Endothelial cell of umbilical vein (primary cell): ENCODE data around the gene HID1. TPM values are rescaled to one million over a fixed set of nuclear protein-coding genes. Genes with fewer than 3 reads are reported as not detected.

Experiments used
- BruUV-seq: library from RNA; stranded (reverse); fragments of 400-500 nt; replicated peaks from 2 replicates; lab custom pipeline; 2021; lab: Mats Ljungman, UMichigan
- CTCF ChIA-PET: fragments of 300-600, 350-600 bp; sonication (Branson Sonifier 250); formaldehyde crosslinking; loops from one replicate; lab custom pipeline; 2021; ENCODE audit warnings: antibody characterized with exemption, inconsistent platforms; lab: Charles Lee
- POLR2A ChIA-PET: fragments of 300-600, 350-600 bp; sonication (Branson Sonifier 250); formaldehyde crosslinking; loops from one replicate; lab custom pipeline; 2021; ENCODE audit warnings: antibody characterized with exemption, inconsistent platforms; lab: Charles Lee
- DNase-seq: peaks from one replicate; pipeline ENCODE4 v3.0.0-alpha.2; 2011; ENCODE audit warnings: low read depth, low spot score
- FAIRE-seq: peaks from 2 replicates; lab custom pipeline; 2011; peaks lifted over from hg19 to GRCh38; lab: Jason Lieb, UNC
- H2AFZ ChIP-seq: 2 replicates; pipeline ENCODE4 v1.6.0; 2012; ENCODE audit warnings: low read depth, low read length, control low read depth, inconsistent platforms
- H3K27ac ChIP-seq: 2 replicates; pipeline ENCODE4 v1.5.1; 2011; ENCODE audit warnings: low read depth, mild to moderate bottlenecking, control low read depth, low read length, moderate library complexity; ENCODE audit not compliant: insufficient read depth
- H3K27me3 ChIP-seq, 2 experiments: 2 replicates each; pipeline versions ENCODE4 v1.6.0 to v1.6.1; 2011; ENCODE audit warnings: low read length in 2 of 2, mixed read lengths in 1 of 2; ENCODE audit not compliant: control insufficient read depth in 2 of 2, insufficient read depth in 2 of 2
- H3K36me3 ChIP-seq, 2 experiments: 2 replicates in 1 of 2; 3 replicates in 1 of 2; pipeline ENCODE4 v1.5.1; 2011; ENCODE audit warnings: low read length in 2 of 2, mild to moderate bottlenecking in 1 of 2, moderate library complexity in 1 of 2; ENCODE audit not compliant: control insufficient read depth in 2 of 2, insufficient read depth in 2 of 2; ENCODE audit errors: extremely low read depth in 1 of 2
- H3K4me1 ChIP-seq: 3 replicates; pipeline ENCODE4 v1.5.1; 2011; ENCODE audit warnings: mild to moderate bottlenecking, low read length; ENCODE audit not compliant: control insufficient read depth, insufficient read depth; ENCODE audit errors: extremely low read depth
- H3K4me2 ChIP-seq: 2 replicates; pipeline ENCODE4 v1.6.1; 2011; ENCODE audit warnings: low read length, control low read depth, mixed read lengths; ENCODE audit not compliant: insufficient read depth
- H3K4me3 ChIP-seq, 3 experiments: fragments of 200-600 bp in 1 of 3; sonication (generic), shearing (Covaris generic) in 1 of 3; replicated peaks in 1 of 3; 2 replicates each; pipeline ENCODE4 v1.5.1; 2011 to 2016; ENCODE audit warnings: control low read depth in 3 of 3, low read length in 3 of 3, mild to moderate bottlenecking in 2 of 3, inconsistent platforms in 1 of 3, low read depth in 1 of 3, moderate library complexity in 1 of 3; ENCODE audit not compliant: insufficient read depth in 1 of 3
- H3K79me2 ChIP-seq: 2 replicates; pipeline ENCODE4 v1.6.0; 2012; ENCODE audit warnings: low read length, inconsistent platforms; ENCODE audit not compliant: control insufficient read depth, insufficient read depth
- H3K9ac ChIP-seq: replicated peaks from 2 replicates; pipeline ENCODE3; 2011; ENCODE audit warnings: low read length, control low read depth; ENCODE audit not compliant: insufficient read depth; ENCODE audit errors: extremely low read depth
- H3K9me1 ChIP-seq: replicated peaks from 3 replicates; pipeline ENCODE4 v1.6.0; 2011; ENCODE audit warnings: mild to moderate bottlenecking, low read length; ENCODE audit not compliant: control insufficient read depth, insufficient read depth; ENCODE audit errors: extremely low read depth
- H3K9me3 ChIP-seq: replicated peaks from 2 replicates; pipeline ENCODE4 v1.5.1; 2012; ENCODE audit warnings: low read length, inconsistent platforms; ENCODE audit not compliant: control insufficient read depth, insufficient read depth
- H4K20me1 ChIP-seq: replicated peaks from 2 replicates; pipeline ENCODE3; 2011; ENCODE audit warnings: mild to moderate bottlenecking, low read length; ENCODE audit not compliant: control insufficient read depth, insufficient read depth; ENCODE audit errors: extremely low read depth
- CTCF ChIP-seq, 2 donors: IDR thresholded peaks; 1 replicate in 1 of 2; 2 replicates in 1 of 2; pipeline ENCODE4 v1.5.1; 2011; ENCODE audit warnings: low read length in 2 of 2, mild to moderate bottlenecking in 2 of 2, moderate library complexity in 2 of 2, control low read depth in 1 of 2, inconsistent platforms in 1 of 2, low read depth in 1 of 2; ENCODE audit not compliant: insufficient read depth in 1 of 2; ENCODE audit errors: extremely low read depth in 1 of 2
- EZH2 ChIP-seq: IDR thresholded peaks from 2 replicates; pipeline ENCODE4 v1.6.1; 2012; ENCODE audit warnings: borderline replicate concordance, low read depth, mild to moderate bottlenecking, moderate library complexity, low read length, inconsistent platforms; ENCODE audit not compliant: severe bottlenecking
- FOS ChIP-seq: IDR thresholded peaks from 2 replicates; pipeline ENCODE4 v1.6.1; 2011; ENCODE audit warnings: mild to moderate bottlenecking, low read length, moderate library complexity, borderline replicate concordance; ENCODE audit not compliant: insufficient read depth
- GATA2 ChIP-seq: IDR thresholded peaks from 2 replicates; pipeline ENCODE4 v1.7.0; 2011; ENCODE audit warnings: low read depth, mild to moderate bottlenecking, moderate library complexity, mixed read lengths, low read length; ENCODE audit not compliant: insufficient read length, insufficient read depth
- JUN ChIP-seq: IDR thresholded peaks from 2 replicates; pipeline ENCODE4 v1.6.1; 2011; ENCODE audit warnings: borderline replicate concordance, low read depth; ENCODE audit not compliant: insufficient read length, insufficient read depth
- MYC ChIP-seq: IDR thresholded peaks from one replicate; pipeline ENCODE4 v1.6.1; 2011; ENCODE audit warnings: mild to moderate bottlenecking, low read depth, low read length
- POLR2A ChIP-seq: IDR thresholded peaks from 2 replicates; pipeline ENCODE4 v1.6.1; 2012; ENCODE audit warnings: low read depth, mild to moderate bottlenecking, control low read depth, low read length
- POLR2AphosphoS5 ChIP-seq: IDR thresholded peaks from 2 replicates; pipeline ENCODE4 v1.6.1; 2012; ENCODE audit warnings: low read depth, mild to moderate bottlenecking, control low read depth, low read length, moderate library complexity; ENCODE audit not compliant: insufficient read depth
- dilution Hi-C: fragments of 300-500 bp; cut with MboI; formaldehyde crosslinking; loops from one replicate; pipeline ENCODE4 v1.15.0; 2019; ENCODE audit warnings: low sequenced_read_pairs; ENCODE audit not compliant: extremely low pct_ligation_motif_present
- intact Hi-C: fragments of 100-400 bp; cut with micrococcal nuclease; formaldehyde crosslinking; loops from one replicate; pipeline ENCODE4 v1.10.0; 2022
- polyA plus RNA-seq, 4 experiments: library from polyadenylated mRNA; depleted of rRNA in 3 of 4; stranded (reverse) in 3 of 4; unstranded in 1 of 4; fragments of >200 nt; gene quantifications; 2 replicates each; pipeline versions ENCODE4 v1.2.1 to v1.2.3, GENCODE V29; 2011 to 2012; ENCODE audit warnings: missing spikeins in 1 of 4
- total RNA-seq: library from RNA; stranded (reverse); gene quantifications from 2 replicates; pipeline ENCODE4 v1.2.3, GENCODE V29; 2021
- TF ChIP-seq, protein P1 (sequence below): IDR thresholded peaks from 2 replicates; pipeline ENCODE4 v1.6.1; 2011; ENCODE audit not compliant: insufficient read depth, insufficient read length

The HID1 gene
- total and polyA plus RNA-seq, 2 donors (not counting 3 experiments of a cell fraction or from before 2014, with no cell fraction given): 41.4 to 53.3 TPM

DNA sequence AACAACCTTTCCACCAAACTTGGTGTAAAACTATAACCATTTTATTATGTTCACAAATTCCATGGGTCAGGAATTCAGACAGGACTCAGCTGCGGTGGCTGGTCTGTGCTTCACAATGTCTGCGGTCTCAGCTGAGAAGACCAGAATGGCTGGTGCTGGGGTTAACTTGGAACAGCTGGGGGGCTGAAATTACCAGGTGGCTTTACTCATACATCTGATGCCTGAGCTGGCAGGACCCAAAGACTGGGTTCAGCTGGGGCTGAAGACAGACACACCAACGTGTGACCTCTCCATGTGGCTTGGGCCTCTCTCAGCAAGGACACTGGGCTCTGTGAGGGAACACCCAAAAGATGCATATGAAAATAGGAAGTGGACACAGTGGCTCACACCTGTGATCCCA lies 5.7 kb upstream of the HID1 start:
- Histone ChIP-seq H3K27ac (no peak overlapping the region), H2AFZ (no peak overlapping the region), H3K36me3 (no peaks in the 10 kb centered on the region), H3K4me1 (peaks cover 11% of the 10 kb centered on the region), H3K9me1 (no peaks in the 10 kb centered on the region), H3K4me3 (no peak overlapping the region), H3K9ac (no peak overlapping the region), H3K79me2 (no peaks in the 10 kb centered on the region), H4K20me1 (no peaks in the 10 kb centered on the region), H3K4me2 (no peak overlapping the region), H3K27me3 (peaks cover 3 to 6% of the 10 kb centered on the region in 2 experiments), H3K9me3 (no peaks in the 10 kb centered on the region)
- POLR2A ChIA-PET: no interaction called here
- dilution Hi-C loops (no loop called here), intact Hi-C loops (no loop called here)
- TF ChIP-seq POLR2AphosphoS5: no peak
- no peak for TF ChIP-seq GATA2
- no peak for TF ChIP-seq POLR2A
- no peak for TF ChIP-seq EZH2
- TF ChIP-seq CTCF (IDR thresholded peaks at IDR 0.05; ENCODE audit: extremely low read depth in 1 of 2, insufficient read depth in 1 of 2, low read depth in 1 of 2, low read length in 2 of 2): no peak
- TF ChIP-seq, protein P1, sequence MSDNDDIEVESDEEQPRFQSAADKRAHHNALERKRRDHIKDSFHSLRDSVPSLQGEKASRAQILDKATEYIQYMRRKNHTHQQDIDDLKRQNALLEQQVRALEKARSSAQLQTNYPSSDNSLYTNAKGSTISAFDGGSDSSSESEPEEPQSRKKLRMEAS: no peak
- no peak for TF ChIP-seq MYC
- TF ChIP-seq JUN: no peak
- TF ChIP-seq FOS: no peak
- CTCF ChIA-PET: no interaction called here
- BruUV-seq: no TSS peak
- FAIRE-seq (no peak), DNase-seq (no peak)
